ENCODE results near the gene VDR.

DNA sequence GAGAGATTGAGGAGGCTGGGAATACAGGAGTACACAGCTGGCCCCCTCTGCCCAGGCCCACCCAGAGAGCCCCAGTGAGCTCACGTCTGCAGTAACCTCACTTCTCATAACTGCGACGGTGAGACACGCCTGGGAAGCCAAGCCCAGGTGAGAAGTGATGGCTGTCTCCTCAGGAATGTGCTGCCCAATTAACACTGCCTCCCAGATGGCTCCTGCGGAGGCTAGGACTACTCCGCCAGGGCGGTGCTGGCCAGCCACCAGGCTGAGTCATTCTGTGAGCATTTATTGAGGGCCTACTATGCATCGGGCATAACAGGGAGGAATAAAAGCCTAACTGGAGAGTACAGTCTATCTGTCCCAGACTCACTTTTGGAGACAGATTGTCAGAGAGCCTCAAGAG is 49.3 kb upstream of the VDR start:
- TF ChIP-seq CTCF (IDR thresholded peaks at IDR 0.05; ENCODE audit: borderline replicate concordance, extremely low read depth, low read length, poor library complexity, severe bottlenecking) (no peak), EZH2 (IDR thresholded peaks at IDR 0.05; ENCODE audit: borderline replicate concordance, low read depth, low read length, severe bottlenecking) (no peak)

Data from DND-41 (cell line).